Measurements from ENCODE around the gene GLUL.

GRCh38 chr1:182407724-182408123 lies 16.1 kb upstream of the GLUL start:
- TF ChIP-seq CTCF (IDR thresholded peaks at IDR 0.05 in 2 of 3, conservative IDR thresholded peaks at IDR 0.05 in 1 of 3; ENCODE audit: borderline replicate concordance in 1 of 3, insufficient read depth in 1 of 3, low read depth in 2 of 3, low read length in 2 of 3) = no peak
- TF ChIP-seq TCF7L2 (IDR thresholded peaks at IDR 0.05; ENCODE audit: borderline replicate concordance, extremely low read depth, insufficient read depth, insufficient read length) = no peak
- TF ChIP-seq POLR2A (IDR thresholded peaks at IDR 0.05; ENCODE audit: borderline replicate concordance, extremely low read depth, insufficient read depth, insufficient read length) = no peak
